Measurements from ENCODE around the gene ZNF814. TPM values are rescaled to one million over a fixed set of nuclear protein-coding genes. Genes with fewer than 3 reads are reported as not detected.

The ZNF814 gene
- total RNA-seq, 2 experiments from 2014 or later: 25.0 to 27.9 TPM

DNA sequence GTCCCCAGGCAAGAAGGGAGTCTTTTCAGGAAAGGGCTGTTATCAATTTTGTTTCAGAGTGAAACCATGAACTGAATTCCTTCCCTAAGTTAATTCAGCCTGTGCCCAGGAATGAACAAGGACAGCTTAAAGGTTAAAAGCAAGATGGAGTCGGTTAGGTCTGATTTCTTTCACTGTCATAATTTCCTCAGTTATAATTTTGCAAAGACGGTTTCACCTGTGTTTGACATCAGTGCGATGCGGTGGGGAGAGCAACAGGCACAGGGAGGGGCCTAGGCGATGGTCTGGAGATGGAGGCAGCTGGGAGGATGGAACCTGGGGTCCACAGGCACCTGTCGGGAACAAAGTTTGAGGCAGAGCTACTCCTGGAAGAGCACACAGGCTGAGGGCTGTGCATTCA lies 68.2 kb downstream of the ZNF814 start:
- TF ChIP-seq, protein P1, sequence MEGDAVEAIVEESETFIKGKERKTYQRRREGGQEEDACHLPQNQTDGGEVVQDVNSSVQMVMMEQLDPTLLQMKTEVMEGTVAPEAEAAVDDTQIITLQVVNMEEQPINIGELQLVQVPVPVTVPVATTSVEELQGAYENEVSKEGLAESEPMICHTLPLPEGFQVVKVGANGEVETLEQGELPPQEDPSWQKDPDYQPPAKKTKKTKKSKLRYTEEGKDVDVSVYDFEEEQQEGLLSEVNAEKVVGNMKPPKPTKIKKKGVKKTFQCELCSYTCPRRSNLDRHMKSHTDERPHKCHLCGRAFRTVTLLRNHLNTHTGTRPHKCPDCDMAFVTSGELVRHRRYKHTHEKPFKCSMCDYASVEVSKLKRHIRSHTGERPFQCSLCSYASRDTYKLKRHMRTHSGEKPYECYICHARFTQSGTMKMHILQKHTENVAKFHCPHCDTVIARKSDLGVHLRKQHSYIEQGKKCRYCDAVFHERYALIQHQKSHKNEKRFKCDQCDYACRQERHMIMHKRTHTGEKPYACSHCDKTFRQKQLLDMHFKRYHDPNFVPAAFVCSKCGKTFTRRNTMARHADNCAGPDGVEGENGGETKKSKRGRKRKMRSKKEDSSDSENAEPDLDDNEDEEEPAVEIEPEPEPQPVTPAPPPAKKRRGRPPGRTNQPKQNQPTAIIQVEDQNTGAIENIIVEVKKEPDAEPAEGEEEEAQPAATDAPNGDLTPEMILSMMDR (IDR thresholded peaks at IDR 0.05): no peak
- DNase-seq (no peak), ATAC-seq (no peak)
- POLR2A ChIA-PET: interaction anchor here (1.5 kb wide), 2 partner anchors 17 to 27 kb away, joined by 3 to 4 read pairs; no protein-coding TSS in a partner anchor
- CTCF ChIA-PET: interaction anchor here (1.1 to 1.4 kb wide), 2 partner anchors 10 to 109 kb away, joined by 3 read pairs; partner anchors contain the start of gene ZNF587B
- H3K4me1 Mint-ChIP-seq (ENCODE audit: low read depth): peaks cover 50% of the 10 kb centered on the region
- intact Hi-C loops (cut with micrococcal nuclease): no loop called here
- peak overlapping the region; percentile 98 for H3K4me3 Mint-ChIP-seq
- H3K9me3 Mint-ChIP-seq: no peaks in the 10 kb centered on the region
- no peaks in the 10 kb centered on the region for H3K27me3 Mint-ChIP-seq
- H3K36me3 Mint-ChIP-seq (ENCODE audit: low read depth): peaks cover 46% of the 10 kb centered on the region
- peak overlapping the region; percentile 99 for H3K27ac Mint-ChIP-seq

DNA sequence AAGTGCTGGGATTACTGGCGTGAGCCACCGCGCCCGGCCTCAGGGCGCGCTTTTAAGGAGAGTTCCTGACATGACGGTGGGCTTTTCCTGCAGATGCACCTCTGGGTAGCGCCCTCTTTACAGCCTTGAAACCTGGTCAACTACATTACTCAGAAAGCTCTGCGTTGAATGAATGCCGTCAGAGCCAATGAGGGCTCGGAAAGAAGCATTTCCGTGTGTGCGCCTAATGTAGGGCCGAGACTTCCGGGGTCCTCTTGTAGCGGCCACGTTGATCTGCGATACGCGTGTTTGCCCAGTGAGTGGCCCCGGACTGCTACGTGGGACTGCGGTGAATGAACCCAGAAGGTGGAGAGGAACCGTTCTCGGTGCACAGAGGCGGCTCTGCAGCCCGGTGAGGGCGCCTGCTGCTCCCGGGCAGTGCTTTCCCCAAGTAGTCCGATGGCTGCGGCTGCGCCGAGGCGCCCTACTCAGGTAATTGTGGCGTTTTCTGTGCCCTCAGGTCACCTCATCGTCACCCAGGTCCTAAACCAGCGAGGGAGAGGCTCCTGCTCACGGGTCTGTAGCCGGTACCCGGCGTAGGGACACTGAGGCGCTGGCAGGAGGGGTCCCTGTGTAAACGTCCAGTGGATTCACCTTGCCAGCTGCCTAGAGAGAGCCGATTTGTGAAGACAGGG lies 69.2 kb downstream of the ZNF814 start:
- ATAC-seq (peak; percentile 88), DNase-seq (peak; percentile 91)
- ChIA-PET CTCF (interaction anchor here (0.6 to 1.4 kb wide), 3 partner anchors 11 to 718 kb away, joined by 3 read pairs; partner anchors contain the start of genes ZNF551 and ZNF587B), POLR2A (interaction anchor here (1.0 to 1.6 kb wide), 7 partner anchors 16 to 626 kb away, joined by 3 to 6 read pairs (median 3); partner anchors contain the start of gene ZNF587)
- peak overlapping the region; percentile 99 for H3K27ac Mint-ChIP-seq
- H3K9me3 Mint-ChIP-seq: no peaks in the 10 kb centered on the region
- H3K4me1 Mint-ChIP-seq (ENCODE audit: low read depth): peaks cover 56% of the 10 kb centered on the region
- intact Hi-C loops (cut with micrococcal nuclease): no loop called here
- peak overlapping the region; percentile 98 for H3K4me3 Mint-ChIP-seq
- TF ChIP-seq, protein P1 (IDR thresholded peaks at IDR 0.05): no peak
- peaks cover 42% of the 10 kb centered on the region for H3K36me3 Mint-ChIP-seq (ENCODE audit: low read depth)
- no peaks in the 10 kb centered on the region for H3K27me3 Mint-ChIP-seq

DNA sequence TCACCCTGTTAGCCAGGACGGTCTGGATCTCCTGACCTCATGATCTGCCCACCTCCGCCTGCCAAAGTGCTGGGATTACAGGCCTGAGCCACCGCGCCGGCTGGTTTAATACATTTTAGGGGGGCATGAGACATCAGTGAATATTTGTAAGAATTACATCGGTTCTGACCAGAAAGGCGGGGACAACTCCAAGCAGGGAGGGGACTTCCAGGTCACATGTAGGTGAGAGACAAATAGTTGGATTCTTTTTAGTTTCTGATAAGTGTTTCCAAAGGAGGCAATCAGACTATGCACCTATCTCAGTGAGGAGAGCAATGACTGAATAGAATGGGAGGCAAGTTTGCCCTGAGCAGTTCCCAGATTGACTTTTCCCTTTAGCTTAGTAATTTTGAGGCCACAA lies 70.5 kb downstream of the ZNF814 start:
- Mint-ChIP-seq H3K27ac (peak overlapping the region; percentile 99), H3K27me3 (no peaks in the 10 kb centered on the region), H3K9me3 (no peaks in the 10 kb centered on the region), H3K4me1 (ENCODE audit: low read depth) (peaks cover 51% of the 10 kb centered on the region), H3K36me3 (ENCODE audit: low read depth) (peaks cover 38% of the 10 kb centered on the region), H3K4me3 (peak overlapping the region; percentile 98)
- TF ChIP-seq, protein P1 (IDR thresholded peaks at IDR 0.05): no peak
- ChIA-PET CTCF (no interaction called here), POLR2A (interaction anchor here (1.4 to 1.6 kb wide), 2 partner anchors 31 to 384 kb away, joined by 3 to 6 read pairs; partner anchors contain the start of gene ZNF587)
- ATAC-seq (no peak), DNase-seq (no peak)
- intact Hi-C loops (cut with micrococcal nuclease): no loop called here

GRCh38 chr19:57817976-57818375 lies 70.9 kb downstream of the ZNF814 start:
- ChIA-PET POLR2A (no interaction called here), CTCF (no interaction called here)
- intact Hi-C loops (cut with micrococcal nuclease): no loop called here
- ATAC-seq (no peak), DNase-seq (no peak)
- Mint-ChIP-seq H3K36me3 (ENCODE audit: low read depth) (peaks cover 38% of the 10 kb centered on the region), H3K27me3 (no peaks in the 10 kb centered on the region), H3K9me3 (no peaks in the 10 kb centered on the region), H3K4me3 (no peak overlapping the region), H3K27ac (no peak overlapping the region), H3K4me1 (ENCODE audit: low read depth) (peaks cover 51% of the 10 kb centered on the region)
- TF ChIP-seq, protein P1 (IDR thresholded peaks at IDR 0.05): no peak

GRCh38 chr19:57816652-57817051 lies 72.2 kb downstream of the ZNF814 start:
- peaks cover 35% of the 10 kb centered on the region for H3K36me3 Mint-ChIP-seq (ENCODE audit: low read depth)
- peak; percentile 15 for DNase-seq
- CTCF ChIA-PET: no interaction called here
- H3K9me3 Mint-ChIP-seq: no peaks in the 10 kb centered on the region
- H3K27ac Mint-ChIP-seq: no peak overlapping the region
- H3K4me3 Mint-ChIP-seq: no peak overlapping the region
- TF ChIP-seq, protein P1 (IDR thresholded peaks at IDR 0.05): no peak
- POLR2A ChIA-PET: no interaction called here
- H3K27me3 Mint-ChIP-seq: no peaks in the 10 kb centered on the region
- peaks cover 51% of the 10 kb centered on the region for H3K4me1 Mint-ChIP-seq (ENCODE audit: low read depth)
- intact Hi-C loops (cut with micrococcal nuclease): no loop called here
- no peak for ATAC-seq

Measured in activated CD8-positive, alpha-beta T cell treated with anti-CD3 and anti-CD28 coated beads for 36 hours (primary cell).